Measurements from ENCODE around the gene AMN. TPM values are rescaled to one million over a fixed set of nuclear protein-coding genes. Genes with fewer than 3 reads are reported as not detected.

The AMN gene
- total RNA-seq, 4 donors from 2014 or later, result 89.1 to 1,110 (median 806) TPM

- Histone ChIP-seq H3K4me3 (no peak overlapping the region), H3K36me3 (no peaks in the 10 kb centered on the region), H3K4me1 (peaks cover 0 to 50% (median 11%) of the 10 kb centered on the region in 4 donors), H3K27me3 (peaks cover 0 to 9% of the 10 kb centered on the region in 2 donors), H3K27ac (no peak overlapping the region), H3K9me3 (no peaks in the 10 kb centered on the region)
- no peak for TF ChIP-seq POLR2A (IDR thresholded peaks at IDR 0.05)
- TF ChIP-seq CTCF (IDR thresholded peaks at IDR 0.05), result no peak
- DNase-seq, result no peak
These were observed 4.0 kb upstream of the AMN start for GRCh38 chr14:102918438-102918837.

GRCh38 chr14:102920273-102920997 lies 2.0 kb upstream of the AMN start:
- H3K27ac ChIP-seq, result no peak overlapping the region
- no peak overlapping the region for H3K4me3 ChIP-seq
- TF ChIP-seq CTCF (IDR thresholded peaks at IDR 0.05) (no peak), POLR2A (IDR thresholded peaks at IDR 0.05) (no peak)
- DNase-seq, result no peak
- no peaks in the 10 kb centered on the region for H3K36me3 ChIP-seq
- peaks cover 0 to 9% of the 10 kb centered on the region in 2 donors for H3K27me3 ChIP-seq
- H3K9me3 ChIP-seq, result no peaks in the 10 kb centered on the region
- H3K4me1 ChIP-seq, result peaks cover 0 to 38% (median 23%) of the 10 kb centered on the region in 4 donors

- TF ChIP-seq POLR2A (IDR thresholded peaks at IDR 0.05), result no peak
- no peak for TF ChIP-seq CTCF (IDR thresholded peaks at IDR 0.05)
These were observed 1.5 kb upstream of the AMN start for GRCh38 chr14:102920998-102921304.

GRCh38 chr14:102923201-102923924 lies 900 bp downstream of the AMN start:
- H3K4me3 ChIP-seq, result peak overlapping the region; percentile 45 to 70 (median 57)
- peaks cover 0 to 9% of the 10 kb centered on the region in 2 donors for H3K27me3 ChIP-seq
- TF ChIP-seq CTCF (IDR thresholded peaks at IDR 0.05) (no peak), POLR2A (IDR thresholded peaks at IDR 0.05) (no peak)
- H3K36me3 ChIP-seq, result no peaks in the 10 kb centered on the region
- peak overlapping the region; percentile 25 to 94 (median 78) for H3K27ac ChIP-seq
- H3K4me1 ChIP-seq, result peaks cover 0 to 29% (median 15%) of the 10 kb centered on the region in 4 donors
- no peaks in the 10 kb centered on the region for H3K9me3 ChIP-seq
- peak in 1 of 3 donors; percentile 67 for DNase-seq

More at GRCh38 chr14:102920998-102921304, 1.5 kb upstream of the AMN start:
- Histone ChIP-seq H3K4me3 (no peak overlapping the region), H3K27ac (no peak overlapping the region), H3K4me1 (peaks cover 0 to 33% (median 23%) of the 10 kb centered on the region in 4 donors), H3K27me3 (peaks cover 0 to 9% of the 10 kb centered on the region in 2 donors), H3K9me3 (no peaks in the 10 kb centered on the region), H3K36me3 (no peaks in the 10 kb centered on the region)
- DNase-seq, result no peak

- H3K27ac ChIP-seq, result peak overlapping the region in 3 of 4 donors; percentile 62 to 94 (median 93)
- H3K9me3 ChIP-seq, result no peaks in the 10 kb centered on the region
- TF ChIP-seq POLR2A (IDR thresholded peaks at IDR 0.05) (peak; percentile 37 to 48), CTCF (IDR thresholded peaks at IDR 0.05) (no peak)
- DNase-seq, result peak in 1 of 3 donors; percentile 66
- H3K4me3 ChIP-seq, result peak overlapping the region in 3 of 4 donors; percentile 45 to 70 (median 68)
- H3K4me1 ChIP-seq, result peaks cover 0 to 35% (median 21%) of the 10 kb centered on the region in 4 donors
- no peaks in the 10 kb centered on the region for H3K36me3 ChIP-seq
- peaks cover 0 to 15% of the 10 kb centered on the region in 2 donors for H3K27me3 ChIP-seq
These were observed 1.5 kb downstream of the AMN start for GRCh38 chr14:102923925-102924486.

Data from Peyer's patch (tissue), 4 donors.